Ureter (tissue), 1 donor: ENCODE measurements around the gene CALM1. TPM values are rescaled to one million over a fixed set of nuclear protein-coding genes. Genes with fewer than 3 reads are reported as not detected.
A peak's percentile ranks its signal among the peaks of the same experiment; 100 is the strongest.

Source experiments
- DNase-seq: peaks from one replicate; pipeline ENCODE4 v3.0.0-alpha.2; 2020; ENCODE audit warnings: low spot score
- total RNA-seq: library from RNA; stranded (reverse); gene quantifications from one replicate; pipeline ENCODE4 v1.2.4, GENCODE V29; 2023
- donor health status: DM: yes; HTN: yes; CAD: no.

The CALM1 gene
- total RNA-seq = 335 TPM

GRCh38 chr14:90396341-90397339 lies at the start of gene CALM1:
TSS of gene CALM1 (plus strand) at chr14:90397029. CDS start at chr14:90397231, 202 bp downstream.
- peak; percentile 95 for DNase-seq

GRCh38 chr14:90348270-90348669 lies 48.6 kb upstream of the CALM1 start:
- no peak for DNase-seq

DNA sequence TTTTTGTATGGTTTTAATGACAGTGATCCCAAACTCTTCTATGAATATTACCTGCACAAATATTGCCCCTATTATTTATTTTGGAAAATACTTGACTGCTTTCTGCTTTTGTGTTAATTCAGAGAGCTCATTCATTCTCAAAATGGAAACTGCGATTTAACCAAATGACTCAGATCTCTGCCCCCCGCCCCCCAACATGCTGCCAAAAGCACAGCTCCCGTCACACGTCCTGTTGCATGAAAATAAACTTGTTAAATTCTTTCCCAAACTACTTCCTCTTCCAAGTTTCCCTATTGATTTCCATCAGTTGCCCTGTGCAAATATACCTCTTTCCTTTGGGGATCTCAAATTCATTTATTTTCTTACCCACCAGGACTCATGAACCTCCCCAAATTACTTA lies 47.1 kb upstream of the CALM1 start:
- DNase-seq = no peak

DNA sequence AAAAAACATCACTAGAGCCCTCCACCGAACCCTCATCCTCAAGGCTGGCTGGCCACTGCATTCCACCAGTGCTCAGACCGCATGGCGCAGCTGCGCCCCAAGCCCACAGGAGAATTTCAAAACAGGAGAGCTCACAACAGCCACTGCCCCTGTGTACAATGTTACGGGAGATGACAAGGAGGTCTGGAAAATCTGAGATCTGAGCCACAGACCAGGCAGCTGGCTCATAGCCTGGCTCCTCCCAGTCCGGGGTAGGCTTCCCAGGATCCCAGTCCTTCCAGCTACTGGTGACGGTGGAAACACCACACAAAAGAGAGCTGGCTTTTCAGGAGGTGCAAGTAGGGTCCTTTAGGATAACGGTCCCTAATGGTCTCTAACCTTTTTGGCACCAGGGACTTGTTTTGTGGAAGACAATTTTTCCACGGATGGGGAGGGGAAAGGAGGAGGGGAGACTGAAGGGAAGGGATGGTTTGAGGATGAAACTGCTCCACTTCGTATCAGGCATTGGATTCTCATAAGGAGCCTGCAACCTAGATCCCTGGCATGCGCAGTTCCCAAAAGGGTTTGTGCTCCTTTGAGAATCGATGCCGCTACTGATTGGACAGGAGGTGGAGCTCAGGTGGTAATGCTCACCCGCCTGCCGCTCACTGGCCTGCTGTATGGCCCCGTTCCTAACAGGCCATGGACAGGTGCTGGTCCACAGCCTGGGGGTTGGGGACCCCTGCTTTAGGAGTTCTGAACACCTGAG lies 42.1 kb upstream of the CALM1 start:
- DNase-seq = no peak

DNA sequence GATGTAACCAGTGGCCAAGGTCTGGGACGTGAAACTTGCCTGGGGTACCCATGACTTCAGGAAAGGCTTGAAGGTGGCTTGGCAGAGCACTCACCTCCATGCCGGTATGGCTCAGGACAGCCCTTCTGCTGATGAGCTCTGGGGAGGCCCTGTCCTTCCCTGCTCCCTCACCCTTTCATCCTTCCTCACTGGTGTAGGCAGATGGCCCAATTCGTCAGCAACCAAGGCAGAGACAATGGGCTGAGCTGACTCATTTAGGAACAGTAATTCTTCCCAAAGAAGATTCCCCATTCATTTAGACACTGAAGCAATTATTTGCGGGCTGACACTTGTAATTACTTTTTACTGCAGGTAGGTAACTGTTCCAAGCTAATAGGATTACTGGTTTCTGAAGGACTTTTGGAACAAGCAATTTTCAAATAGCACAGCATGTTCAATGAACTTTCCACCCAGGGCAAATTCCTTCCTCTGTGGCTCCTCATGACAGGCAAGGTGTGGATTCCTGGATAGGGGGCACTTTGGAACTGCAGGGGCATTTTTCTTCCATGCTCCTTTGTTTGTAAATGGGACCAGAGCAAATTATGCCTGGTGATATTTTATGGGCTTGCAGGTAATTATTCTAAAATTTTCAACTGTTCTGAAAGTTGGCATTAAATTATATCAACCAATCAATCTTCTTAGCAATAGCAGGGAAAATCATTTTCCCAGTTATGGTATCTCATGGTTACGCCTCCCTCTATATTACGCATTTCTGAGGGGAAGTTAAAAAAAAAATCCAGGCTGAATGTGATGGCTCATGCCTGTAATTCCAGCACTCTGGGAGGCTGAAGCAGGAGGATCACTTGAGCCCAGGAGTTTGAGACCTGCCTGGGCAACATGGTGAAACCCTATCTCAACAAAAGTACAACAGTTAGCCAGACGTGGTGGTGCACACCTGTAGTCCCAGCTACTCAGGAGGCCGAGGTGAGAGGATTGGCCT lies 41.0 kb upstream of the CALM1 start:
- no peak for DNase-seq

GRCh38 chr14:90356925-90357324 lies 39.9 kb upstream of the CALM1 start:
- no peak for DNase-seq

DNA sequence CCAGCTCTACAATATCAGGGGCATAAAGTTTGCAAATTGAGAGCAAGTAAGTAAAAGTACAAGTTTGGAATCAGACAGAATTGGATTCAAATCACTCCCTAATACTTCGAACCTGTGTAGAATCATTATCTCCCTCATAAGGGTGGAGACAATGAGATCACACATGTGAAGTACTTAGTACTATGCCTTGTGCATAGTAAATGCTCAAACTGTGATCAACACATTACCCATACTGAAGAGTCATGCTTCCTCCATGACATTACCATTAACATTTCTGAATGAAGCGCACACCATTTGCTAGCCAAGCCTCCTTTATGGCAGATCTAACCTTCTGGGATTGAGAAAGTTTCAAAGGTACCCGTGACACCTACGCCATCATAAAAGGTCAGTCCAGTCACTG lies 38.5 kb upstream of the CALM1 start:
- DNase-seq = no peak

GRCh38 chr14:90361865-90362557 lies 34.8 kb upstream of the CALM1 start:
- no peak for DNase-seq

- no peak for DNase-seq
These were observed 34.3 kb upstream of the CALM1 start for GRCh38 chr14:90362558-90362896.

DNA sequence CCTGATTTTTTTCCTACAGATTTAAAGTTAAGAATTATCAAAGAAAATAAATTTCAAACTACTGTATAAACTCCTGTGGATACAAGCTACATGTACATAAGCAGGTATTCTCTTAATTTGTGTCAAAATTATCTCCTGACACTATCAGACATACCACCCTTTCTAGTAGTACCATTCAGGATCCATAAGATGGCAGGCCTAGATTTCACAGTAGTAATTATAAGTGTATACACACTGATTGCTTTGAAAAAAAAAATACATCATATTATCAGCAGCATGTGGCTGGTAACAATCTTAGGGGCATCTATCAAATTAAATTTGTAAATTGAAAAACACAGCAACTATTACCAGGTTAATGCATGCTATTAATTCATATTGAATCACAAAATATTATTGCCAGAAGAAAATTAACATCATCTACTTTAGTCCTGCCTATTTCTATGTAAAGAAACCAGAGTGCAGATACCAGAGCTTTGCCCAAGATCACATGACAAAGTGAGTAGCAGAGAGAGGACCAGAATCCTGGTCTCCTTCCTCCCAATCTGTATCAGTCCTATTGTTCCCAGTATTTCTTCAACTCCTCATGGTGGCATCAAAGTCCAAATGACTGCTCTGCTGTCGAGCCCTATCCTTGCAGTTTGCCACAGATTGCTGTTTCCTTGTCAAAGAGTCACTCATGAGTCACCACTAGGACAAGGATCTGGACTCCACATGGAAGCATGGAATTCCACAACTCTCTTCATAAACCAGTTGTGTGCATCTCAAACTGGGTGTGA lies 27.7 kb upstream of the CALM1 start:
- DNase-seq = no peak

DNA sequence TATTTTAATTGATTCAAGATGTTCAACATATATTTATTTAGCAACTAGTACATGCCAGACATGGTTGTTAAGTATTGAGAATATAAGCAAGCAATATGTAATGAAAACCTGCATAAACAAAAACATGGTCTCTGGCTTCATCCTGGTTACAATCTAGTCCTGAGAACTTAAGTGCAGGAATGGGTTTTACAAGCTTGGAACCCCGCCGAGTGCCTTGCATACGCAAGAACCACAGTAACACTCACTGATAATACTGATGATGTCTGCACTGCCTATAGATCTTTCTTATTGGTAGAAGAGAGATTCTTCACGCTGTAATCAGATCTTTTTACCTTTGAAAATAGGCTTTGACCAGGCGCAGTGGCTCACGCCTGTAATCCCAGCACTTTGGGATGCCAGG lies 22.9 kb upstream of the CALM1 start:
- DNase-seq = no peak

- no peak for DNase-seq
These were observed 22.0 kb upstream of the CALM1 start for GRCh38 chr14:90374813-90375212.

DNA sequence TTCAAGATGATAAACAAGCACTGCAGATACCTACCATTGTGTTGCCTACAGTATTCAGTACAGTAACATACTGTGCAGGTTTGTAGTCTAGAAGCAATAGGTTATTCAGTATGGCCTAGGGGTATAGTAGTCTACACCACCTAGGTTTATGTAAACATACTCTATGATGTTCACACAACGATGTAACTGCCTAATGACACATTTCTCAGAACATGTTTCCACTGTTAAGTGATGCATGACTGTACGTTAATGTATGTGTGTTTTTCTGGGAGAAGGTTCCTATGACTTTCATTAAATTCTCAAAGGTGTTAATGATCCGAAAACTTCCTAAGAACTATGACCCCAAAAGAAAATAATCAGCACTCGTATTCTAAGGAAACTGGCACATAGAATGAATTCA lies 20.9 kb upstream of the CALM1 start:
- DNase-seq = no peak

DNA sequence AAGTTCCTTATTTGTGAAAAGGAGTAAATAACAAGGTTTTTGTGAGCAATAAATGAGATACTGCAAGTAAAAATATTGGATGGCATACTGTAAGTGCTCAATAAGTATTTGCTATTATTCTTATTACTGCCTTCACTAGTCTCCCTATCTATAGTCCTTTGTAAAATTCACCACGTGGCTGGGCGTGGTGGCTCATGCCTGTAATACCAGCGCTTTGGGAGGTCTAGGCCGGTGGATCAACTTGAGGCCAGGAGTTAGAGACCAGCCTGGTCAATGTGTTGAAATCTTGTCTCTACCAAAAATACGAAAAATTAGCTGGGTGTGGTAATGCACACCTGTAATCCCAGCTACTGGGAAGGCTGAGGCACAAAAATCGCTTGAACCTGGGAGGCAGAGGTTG lies 18.6 kb upstream of the CALM1 start:
- DNase-seq = no peak

GRCh38 chr14:90379106-90379505 lies 17.7 kb upstream of the CALM1 start:
- DNase-seq = no peak

GRCh38 chr14:90381011-90381786 lies 15.6 kb upstream of the CALM1 start:
- DNase-seq = no peak

DNA sequence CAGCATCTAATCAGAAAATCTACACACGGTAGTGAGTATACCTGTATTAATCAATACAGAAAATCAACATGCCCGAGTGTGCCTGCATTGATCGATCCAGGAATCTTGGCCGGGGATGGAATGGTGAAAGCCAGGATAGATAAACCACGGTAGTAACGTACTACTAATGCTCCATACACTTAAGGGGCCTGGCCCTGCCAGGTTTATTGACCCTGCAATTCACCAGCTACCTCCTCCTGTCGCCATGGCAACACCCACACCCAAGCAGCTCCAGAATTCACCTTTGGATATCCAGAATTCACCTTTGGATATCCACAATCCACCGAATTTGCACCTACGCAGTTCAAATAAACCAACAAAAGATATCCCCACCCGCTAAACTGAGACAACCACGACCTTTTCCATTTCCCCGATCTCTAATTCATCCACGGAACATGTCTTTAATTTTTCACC lies 14.8 kb upstream of the CALM1 start:
- peak; percentile 61 for DNase-seq

DNA sequence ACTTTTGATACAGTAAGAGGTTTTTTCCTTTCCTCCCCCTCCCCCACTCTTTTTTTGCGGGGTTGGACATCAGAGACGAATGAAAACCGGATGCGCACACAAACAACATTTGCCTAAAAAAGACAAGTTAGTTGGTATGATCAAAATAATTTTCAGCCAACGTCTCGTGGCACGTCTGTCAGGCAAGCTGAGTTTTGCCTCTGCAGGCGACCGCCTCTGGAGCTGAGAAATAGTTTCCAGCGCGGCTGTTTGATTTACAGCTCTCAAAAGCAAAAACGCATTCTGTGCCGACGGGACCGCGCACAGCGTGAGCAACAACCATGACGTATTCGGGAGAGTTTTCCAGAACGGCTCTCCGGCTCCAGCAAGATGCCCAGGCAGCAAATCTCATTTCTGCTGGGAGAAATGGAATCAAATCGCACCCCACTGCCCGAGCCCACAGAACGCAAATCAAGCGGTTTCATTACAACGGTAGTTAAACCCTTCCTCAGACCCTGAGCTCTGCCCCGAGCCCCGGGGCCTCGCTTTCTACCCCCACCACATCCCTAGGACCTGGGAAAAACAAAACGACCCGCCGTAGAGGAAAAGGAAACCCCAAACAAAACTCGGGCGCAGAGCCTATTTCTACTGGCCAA lies 14.2 kb upstream of the CALM1 start:
- peak; percentile 81 for DNase-seq
